Measurements from ENCODE around the gene MPPED2. TPM values are rescaled to one million over a fixed set of nuclear protein-coding genes. Genes with fewer than 3 reads are reported as not detected.

MPPED2 gene
- total RNA-seq, 6 experiments from 2014 or later, result 0.12 to 1.8 (median 0.75) TPM

GRCh38 chr11:30364139-30364836 is 221.9 kb downstream of the MPPED2 start:
- no peaks in the 10 kb centered on the region for H3K9me3 ChIP-seq
- H3K27me3 ChIP-seq, result no peaks in the 10 kb centered on the region
- DNase-seq (no peak), ATAC-seq (no peak)
- H3K36me3 ChIP-seq, result no peaks in the 10 kb centered on the region
- H3K27ac ChIP-seq, result no peak overlapping the region
- H3K4me3 ChIP-seq, result no peak overlapping the region
- intact Hi-C loops (cut with DNase I), result no loop called here
- TF ChIP-seq CTCF (IDR thresholded peaks at IDR 0.05) (no peak), POLR2A (IDR thresholded peaks at IDR 0.05) (no peak)
- H3K4me1 ChIP-seq, result no peaks in the 10 kb centered on the region
- WGBS (ENCODE audit: insufficient coverage, low coverage, low lambda C conversion rate, missing lambda C conversion rate), result 45% methylated on average over 7 of the region's 7 CpGs

- H3K4me1 ChIP-seq, result no peaks in the 10 kb centered on the region
- ATAC-seq (no peak), DNase-seq (no peak)
- no peak for TF ChIP-seq POLR2A (IDR thresholded peaks at IDR 0.05)
- H3K27me3 ChIP-seq, result no peaks in the 10 kb centered on the region
- no peaks in the 10 kb centered on the region for H3K9me3 ChIP-seq
- H3K4me3 ChIP-seq, result no peak overlapping the region
- no peaks in the 10 kb centered on the region for H3K36me3 ChIP-seq
- no peak overlapping the region for H3K27ac ChIP-seq
- intact Hi-C loops (cut with DNase I), result no loop called here
Observed at GRCh38 chr11:30360741-30361140, 225.4 kb downstream of the MPPED2 start.
